Measurements from ENCODE around the gene CXCR2.
"Not testable (repeated sequence)": the region's sequence is repeated elsewhere in the genome, so short reads cannot be mapped to it uniquely, and the experiment has no call there.

The CXCR2 gene

DNA sequence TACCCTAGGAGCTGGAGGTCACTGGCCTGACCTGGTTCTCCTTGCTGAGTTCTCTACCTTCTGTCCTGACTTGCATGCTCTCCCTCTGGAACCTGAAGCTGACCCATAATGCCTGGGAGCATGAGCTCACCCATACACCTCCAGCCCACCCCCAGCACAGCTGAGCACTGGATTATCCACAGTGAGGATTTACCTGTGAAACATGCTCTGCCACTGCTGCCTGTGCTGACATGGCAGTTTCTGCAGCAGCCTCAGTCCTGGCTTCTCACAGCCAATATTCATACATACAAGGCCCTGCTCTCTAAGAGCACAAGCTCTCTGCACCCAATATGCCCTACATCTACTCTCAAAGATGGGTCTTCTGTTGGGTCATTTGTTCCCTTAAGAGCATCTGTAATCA is 5.0 kb downstream of the CXCR2 start:
- no peak for DNase-seq

DNA sequence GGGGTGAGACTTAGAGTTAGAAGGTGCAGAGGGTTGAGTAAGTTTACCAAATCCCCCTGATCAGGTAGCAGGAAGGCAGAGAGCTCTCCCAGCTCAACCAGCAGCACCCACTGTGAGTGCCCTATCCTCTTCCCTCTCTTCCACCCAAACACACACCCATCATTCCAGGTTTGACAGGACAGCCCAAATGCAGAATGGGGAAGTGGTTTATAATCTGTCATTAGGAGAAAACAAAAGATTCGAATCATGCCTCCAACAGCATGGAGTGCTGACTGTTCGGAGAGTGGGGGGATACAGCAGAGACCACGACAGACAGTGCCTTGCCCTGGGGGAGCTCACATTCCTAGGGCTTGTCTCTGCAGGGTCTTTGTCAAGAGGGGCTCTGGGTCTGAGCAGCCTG is 11.7 kb downstream of the CXCR2 start:
- no peak for DNase-seq

DNA sequence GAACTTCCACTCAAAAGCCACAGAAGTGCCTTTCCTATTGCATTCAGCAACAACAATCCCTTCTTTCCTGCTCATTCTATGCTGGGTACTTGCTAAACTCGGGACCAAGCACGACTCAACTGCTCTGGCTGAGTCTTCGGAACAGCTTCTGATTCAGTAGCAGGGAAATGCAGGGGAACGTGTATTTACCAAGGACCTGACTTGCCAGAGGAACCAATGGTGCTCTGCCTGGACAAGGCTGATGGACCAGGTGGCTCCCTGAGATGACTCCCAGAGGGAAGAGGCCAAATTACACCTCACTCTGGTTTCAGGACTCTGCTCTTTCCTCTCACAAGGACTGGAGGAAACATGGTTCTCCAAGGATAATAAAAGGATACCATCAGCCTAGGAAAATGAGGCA is 12.2 kb downstream of the CXCR2 start:
- no peak for DNase-seq

DNA sequence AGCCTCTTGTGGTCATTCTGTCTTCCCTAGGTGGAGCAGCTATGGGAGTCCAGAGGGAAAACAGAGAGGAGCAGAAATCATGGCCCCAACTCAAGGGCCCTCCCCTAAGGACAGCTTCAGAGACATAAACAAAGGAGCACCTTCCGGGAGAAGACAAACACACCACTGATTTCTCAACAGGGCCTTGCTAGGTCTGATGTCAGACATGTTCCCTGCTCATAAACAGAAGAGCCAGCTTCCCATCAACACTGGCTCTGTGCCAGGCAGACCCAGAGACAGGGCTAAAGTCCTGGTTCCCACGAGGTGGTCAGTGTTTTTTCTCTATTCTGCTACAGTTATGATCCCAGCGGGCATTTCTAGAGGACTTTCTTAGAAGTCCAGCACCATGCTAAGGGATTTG is 19.3 kb downstream of the CXCR2 start:
- no peak for DNase-seq

DNA sequence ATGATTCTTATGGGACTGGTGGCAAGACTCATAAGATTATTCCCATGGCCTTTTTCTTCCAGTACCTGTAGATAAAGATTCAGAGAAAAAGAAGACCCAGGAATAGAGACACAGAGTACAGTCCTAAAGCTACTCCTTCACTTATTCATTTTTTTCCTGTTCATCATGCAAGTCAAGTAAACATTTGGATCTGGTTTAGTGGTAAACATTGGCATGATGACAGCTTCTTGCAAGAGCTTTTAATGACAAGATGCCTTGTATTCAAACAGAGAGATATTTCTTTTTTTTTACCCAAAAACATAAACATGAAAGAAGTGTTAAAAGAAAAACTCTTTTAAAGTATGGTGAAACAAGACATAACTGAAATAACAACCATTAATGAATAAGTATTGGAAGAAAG is 20.2 kb downstream of the CXCR2 start:
- DNase-seq: no peak

DNA sequence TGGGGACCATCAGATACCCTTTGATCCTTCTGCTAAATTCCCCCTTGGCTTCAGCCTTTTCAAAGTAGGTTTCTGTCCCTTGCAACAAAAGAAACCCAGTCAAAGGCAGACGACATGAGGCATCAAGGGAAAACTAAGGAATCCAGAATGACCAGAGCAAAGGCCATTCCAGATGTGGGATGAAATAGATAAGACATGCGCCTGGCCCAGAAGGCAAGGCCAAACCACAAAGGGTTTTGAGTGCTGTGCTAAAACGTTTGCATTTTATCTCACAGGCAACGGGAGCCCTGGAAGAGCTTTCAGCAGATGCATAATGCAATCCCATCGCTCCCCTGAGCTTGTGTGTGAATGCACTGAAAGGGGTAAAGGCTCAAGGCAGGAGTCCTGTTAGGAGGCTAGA is 23.3 kb downstream of the CXCR2 start:
- no peak for DNase-seq

DNA sequence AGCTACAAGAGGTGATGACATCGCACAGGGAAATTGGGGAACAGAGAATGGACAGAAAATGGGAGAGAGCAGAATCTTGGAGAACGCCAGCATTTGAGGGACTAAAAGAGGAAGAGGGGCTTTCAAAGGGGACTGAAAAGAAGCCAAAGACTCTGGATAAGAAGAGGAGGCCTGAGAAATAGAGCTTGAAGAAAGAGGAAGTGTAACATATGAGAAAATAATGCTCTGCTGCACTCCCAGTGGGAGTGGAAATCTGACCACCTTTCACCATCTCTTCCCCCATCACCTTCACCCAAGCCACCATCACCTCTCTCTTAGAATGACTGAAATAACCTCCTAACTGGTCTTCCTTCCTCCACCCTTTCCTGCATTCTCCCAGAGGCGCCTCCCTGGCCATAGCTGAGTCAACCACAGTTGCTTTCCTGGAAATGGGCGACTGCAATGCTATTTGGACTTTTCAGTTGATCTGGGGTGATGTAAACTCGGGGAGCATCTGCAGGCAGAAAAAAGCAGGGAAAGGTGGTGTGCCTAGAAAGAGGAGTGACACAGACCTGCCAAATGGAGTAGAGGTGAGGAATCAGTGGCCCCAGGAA is 24.1 kb downstream of the CXCR2 start:
- no peak for DNase-seq

DNA sequence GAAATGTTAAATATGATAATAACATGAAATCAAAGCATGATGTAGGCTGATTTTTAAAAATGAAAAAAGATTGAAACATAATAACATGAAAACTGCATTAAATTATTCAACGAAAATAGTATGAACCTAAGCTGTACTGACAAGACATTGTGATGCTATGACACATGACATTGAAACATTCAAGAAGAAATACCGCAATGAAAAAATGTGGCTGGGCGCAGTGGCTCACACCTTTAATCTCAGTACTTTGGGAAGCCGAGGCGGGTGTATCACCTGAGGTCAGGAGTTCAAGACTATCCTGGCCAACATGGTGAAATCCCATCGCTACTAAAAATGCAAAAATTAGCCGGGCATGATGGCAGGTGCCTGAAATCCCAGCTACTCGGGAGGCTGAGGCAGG is 26.3 kb downstream of the CXCR2 start:
- DNase-seq: no peak

DNA sequence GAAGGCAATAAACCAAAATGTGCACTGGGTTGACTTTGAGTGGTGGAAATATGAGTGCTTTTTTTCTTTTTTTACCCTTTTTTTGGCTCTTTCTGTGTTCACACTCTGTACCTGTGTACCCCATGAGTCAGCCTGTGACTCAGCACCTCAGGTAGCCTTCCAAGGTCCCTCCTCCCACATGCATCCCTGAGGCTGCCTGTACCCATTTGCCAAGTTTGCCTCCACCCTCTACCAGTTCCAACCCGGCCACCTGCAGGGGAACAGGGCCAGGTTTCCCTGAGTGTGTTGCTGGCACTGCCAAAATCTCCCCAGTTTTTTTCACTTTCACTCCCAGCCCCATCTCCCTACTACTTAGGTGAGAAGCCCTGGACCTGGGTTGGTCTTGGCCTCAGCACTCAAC is 26.9 kb downstream of the CXCR2 start:
- no peak for DNase-seq

DNA sequence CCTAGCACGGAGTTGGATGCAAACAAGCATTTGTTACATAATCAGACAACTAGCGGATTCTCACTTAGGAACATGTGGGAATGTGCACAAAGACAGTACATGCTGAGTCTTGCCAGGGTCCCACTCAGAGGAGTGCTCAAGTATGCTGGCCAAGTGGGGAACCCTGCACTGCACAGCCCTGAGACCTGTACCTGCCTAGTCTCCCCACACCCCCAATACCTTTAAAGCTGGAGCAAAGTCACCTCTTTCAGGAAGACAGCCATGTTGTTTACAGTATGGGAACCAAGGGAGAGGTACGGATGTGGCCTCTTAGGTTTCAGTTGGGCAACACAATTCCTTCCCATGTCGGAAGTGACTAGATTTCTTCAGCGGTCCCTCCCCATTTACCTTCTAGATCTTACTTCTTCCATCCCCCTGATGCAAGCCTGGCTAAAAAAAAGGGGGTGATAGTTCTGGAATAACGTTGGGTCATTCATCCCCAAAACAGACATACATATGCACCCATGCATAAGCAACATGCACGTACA is 30.2 kb downstream of the CXCR2 start:
- no peak for DNase-seq

DNA sequence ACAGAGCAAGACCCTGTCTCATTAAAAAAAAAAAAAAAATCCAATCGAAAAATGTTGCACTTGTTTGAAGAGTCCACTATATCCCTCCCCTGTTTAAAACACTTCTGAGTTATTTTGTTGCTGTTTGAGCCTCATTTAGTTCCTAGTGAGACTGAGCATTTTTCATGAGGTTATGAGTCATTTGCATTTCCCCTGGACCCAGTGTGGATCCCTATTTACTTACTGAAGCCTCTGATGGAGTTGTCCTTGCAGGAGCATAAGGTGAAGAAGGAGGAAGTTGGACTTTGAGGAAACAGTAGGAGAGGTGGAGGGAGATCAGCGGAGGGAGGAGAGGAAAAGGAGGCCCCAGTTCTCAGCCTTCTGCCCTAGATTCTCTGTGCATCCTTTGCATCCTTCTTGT is 35.8 kb downstream of the CXCR2 start:
- no peak for DNase-seq

DNA sequence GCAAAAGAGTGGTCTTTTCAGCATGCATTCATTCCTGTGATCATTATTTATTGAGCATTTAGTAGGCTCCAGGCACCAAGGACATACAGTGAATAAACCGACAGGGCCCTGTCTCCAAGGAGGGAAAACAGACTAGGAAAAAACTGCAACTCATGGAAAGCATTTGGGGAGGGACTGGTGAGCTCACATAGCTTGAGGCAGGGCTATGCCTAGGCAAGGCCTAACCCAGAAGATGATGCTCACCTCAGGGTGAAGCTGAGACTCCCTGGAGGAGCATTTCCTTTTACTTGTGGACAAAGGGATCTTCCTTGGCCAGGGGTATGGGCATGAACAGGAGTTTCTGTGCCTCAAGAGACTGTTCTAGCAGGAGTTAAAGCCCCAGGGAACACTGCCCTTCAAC is 37.0 kb downstream of the CXCR2 start:
- DNase-seq: no peak

DNA sequence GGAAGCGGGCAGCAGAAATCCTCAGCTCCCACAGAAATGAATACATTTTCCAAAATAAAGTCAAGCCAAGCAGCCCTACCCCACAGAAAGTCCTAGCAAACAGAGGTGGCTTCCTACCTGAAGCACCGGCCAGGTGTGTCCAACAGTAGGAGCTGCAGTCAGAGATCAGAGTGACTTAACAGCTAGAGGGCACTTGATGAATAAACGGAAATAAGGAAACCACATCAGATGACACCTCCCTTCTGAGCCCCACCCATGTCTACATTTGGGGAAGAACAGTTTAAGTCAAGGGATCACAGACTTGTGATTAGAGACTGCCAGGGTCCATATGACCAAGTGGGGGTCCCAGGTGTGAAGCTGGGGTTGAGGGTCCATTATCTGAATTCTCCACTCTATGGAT is 41.0 kb downstream of the CXCR2 start, which contains the start of gene CXCR1:
TSS of gene CXCR1 (minus strand) at position 172 of the 400 bp plus-strand sequence. CDS start 1,751 bp downstream, outside the sequence.
- no peak for DNase-seq

DNA sequence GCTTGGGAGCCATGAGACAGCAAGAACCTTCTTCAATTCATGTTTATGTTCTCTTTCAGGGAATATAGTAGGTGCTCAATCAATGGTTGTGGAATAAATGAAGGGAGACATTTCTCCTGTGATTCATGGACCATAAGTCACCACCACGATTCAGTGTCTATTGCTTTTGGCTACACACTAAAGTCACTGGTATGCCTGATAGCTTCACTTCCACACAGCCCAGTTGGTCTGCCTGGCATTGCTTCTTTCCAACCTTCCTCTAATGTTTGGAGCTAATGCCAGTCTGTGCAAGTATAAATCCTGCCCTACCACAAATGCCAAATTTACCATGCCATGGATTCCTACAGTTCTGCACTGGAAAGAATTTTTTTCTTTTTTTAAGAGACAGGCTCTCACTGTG is 42.2 kb downstream of the CXCR2 start:
- DNase-seq: no peak

DNA sequence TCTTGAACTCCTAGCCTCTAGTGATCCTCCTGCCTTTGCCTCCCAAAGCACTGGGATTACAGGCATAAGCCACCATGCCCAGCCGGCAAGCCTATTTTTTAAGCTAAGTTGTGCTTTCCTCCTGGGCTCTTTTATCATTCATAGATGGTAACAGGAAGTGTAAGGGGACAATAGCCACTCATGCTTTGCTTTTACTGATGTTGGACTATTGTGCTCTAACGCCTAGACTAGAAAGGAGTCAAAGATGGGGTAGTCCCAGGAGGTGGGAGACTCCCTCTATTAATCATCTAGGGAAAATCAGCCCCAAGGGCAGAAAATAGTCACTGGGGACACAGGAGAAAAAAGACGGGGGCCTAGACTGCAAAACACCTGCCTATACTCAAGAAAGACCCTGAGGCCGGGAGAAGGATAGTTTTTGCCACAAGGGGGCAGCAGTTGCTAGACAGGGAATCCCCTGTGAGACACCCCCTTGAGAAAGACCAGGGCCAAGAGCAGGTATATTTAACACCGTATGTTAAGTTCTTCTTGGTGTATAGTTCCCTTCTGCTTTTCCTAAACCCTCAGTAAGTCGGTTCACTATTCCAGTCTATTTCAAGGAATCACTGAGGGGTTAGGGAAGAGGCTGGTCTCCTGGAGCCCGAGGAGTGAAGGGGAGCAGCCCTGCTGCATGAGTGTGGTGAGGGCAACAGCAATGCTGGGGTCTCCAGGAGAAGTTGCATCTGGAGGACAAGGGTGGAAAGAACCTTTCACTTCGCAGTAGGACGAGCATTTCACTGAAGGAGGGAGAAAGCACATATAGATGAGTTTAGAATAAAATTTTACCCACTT is 43.0 kb downstream of the CXCR2 start:
- peak; percentile 62 for DNase-seq

DNA sequence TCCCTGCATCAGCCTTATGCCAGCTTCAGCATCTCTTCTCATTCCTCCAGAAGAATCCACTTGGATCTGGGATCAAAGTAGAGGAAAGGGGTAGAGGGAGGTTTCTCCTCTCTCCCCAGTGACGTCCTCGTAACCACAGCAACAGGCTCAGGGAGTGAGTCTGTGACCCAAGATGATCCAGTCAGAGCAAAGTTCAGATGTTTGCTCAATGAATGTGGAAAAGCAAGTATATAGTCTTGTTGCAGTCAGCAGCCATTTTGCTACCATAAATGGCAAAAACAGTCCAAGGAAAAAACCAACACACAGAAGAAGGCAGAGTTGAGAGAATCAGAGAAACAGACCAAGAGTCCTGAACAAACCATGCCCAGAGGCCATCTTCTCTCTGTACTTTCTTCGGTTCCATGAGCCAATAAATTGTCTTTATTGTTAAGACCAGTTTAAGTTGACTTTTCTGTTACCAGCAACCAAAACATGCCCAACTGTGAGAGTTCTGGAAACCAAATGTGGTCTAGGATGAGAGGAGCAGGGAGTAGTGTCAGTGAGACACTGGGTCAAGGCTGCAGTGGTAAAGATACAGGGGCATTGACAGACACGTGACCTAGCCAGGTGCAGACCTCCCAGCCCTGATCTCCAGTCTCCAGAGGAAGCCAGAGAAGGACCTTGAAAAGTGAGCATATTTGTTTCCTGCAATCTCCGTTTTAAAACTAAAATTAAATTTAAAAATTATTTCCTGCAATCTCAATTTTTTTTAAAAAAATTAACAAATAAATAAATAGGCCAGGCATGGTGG is 44.1 kb downstream of the CXCR2 start:
- DNase-seq: no peak

DNA sequence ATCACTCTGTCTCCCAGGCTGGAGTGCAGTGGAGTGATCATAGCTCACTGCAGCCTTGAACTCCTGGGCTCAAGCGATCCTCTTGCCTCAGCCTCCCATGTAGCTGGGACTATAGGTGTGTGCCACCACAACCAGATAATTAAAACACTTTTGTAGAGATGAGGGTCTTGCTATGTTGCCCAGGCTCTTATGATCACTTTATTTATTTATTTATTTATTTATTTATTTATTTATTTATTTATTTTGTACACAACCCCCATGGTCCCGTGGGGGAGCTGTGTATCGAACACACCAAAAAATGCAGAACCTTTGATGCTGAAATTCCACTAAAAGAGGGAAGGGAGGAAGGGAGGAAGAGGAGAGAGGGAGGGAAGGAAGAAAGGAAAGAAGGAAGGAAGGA is 45.9 kb downstream of the CXCR2 start:
- DNase-seq: not testable (repeated sequence)

DNA sequence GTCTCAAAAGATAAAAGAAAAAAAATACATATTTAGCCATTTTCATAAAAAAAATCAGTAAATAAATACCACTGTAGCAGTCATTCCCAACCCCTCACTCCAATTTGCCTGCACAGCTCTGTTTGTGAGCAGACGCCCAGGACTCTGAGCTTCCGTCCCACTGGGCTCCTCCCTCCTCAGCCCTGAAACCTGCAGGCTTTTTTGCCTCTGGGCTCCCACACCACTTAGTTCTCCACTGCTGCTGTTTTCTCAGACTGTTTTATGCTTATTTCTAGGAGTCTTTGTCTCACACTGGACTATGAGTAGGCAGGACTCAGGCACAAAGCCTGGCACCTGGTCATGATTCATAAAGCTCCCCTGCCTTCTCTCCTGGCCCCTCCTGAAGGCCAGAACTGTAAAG is 47.0 kb downstream of the CXCR2 start:
- DNase-seq: no peak

DNA sequence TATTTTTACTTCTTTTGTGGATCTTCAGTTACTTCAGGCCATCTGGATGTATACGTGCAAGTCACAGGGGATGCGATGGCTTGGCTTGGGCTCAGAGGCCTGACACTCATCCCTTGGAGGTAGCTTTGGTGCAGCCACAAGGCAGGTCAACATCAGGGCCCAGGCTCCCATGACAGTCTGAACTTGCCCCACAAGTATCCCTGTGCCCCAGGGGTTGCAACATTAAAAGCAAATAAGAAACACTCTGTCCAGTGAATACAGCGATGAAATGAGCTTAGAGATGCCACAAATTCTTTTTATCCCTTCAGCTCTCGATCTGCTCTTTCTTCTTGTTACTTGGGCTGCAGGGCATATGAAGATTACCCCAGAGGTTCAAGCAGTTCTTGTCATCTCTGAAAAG is 54.0 kb downstream of the CXCR2 start:
- DNase-seq: no peak

DNA sequence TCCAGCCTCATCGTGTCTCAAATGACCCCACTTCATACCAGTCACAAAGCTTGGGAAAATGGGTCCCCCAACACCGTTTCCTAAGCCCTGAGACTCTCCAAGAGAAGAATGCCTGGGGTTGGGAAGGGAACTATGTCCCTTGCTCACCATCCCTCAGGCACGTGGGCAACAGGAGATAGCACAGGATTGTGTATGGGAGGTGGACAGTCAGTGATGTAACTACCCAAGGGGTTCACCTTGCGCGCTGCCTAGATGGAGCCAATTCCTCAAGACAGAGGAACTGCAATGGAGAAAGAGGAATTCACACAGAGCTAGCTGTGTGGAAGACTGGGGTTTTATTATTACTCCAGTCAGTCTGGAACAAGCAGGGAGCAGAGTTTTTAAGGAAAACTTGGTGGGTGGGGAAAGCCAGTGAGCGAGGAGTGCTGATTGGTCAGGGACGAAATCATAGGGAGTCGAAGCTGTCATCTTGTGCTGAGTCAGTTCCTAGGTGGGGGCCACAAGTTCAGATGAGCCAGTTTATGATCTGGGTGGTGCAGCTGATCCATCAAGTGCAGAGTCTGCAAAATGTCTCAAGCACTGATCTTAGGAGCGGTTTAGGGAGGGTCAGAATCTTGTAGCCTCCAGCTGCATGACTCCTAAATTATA is 54.8 kb downstream of the CXCR2 start:
- DNase-seq: no peak

DNA sequence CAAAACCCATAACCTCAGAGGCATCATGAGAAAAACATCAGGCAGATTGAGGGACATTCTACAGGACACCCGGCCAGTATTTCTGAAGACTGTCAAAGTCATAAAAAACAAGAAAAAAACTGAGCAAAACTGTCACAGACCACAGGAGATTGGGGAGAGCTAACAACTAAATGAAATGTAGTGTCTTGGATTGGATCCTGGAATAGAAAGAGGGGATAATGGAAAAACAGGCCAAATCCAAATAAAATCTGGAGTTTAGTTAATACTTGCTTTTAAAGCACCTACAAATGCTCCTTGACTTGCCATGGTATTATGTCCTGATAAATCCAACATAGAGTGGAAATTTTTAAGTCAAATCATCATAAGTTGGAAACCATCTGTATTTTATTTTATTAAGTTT is 58.5 kb downstream of the CXCR2 start:
- no peak for DNase-seq

DNA sequence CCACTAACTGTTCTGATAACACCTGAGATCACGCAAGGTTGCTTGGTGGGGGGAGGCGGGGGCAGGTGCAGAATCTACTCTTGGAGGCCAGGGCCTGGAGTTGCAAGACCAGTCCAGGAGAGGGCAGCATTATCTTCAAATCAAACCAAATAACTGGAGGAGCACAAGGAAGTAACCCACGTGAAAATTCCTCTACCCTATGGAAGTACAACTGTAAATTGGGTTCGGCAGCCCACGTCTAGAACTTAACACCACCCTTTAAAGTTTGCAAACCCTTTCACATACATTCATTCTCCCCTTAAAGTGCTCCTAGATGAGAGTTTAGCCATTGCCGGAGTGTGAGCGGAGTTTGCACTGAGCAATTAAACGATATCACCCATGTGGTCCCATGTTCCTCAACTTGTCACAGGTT is 60.5 kb downstream of the CXCR2 start:
- DNase-seq: peak; percentile 50
